ENCODE results near the gene RAI2.

RAI2 gene

DNA sequence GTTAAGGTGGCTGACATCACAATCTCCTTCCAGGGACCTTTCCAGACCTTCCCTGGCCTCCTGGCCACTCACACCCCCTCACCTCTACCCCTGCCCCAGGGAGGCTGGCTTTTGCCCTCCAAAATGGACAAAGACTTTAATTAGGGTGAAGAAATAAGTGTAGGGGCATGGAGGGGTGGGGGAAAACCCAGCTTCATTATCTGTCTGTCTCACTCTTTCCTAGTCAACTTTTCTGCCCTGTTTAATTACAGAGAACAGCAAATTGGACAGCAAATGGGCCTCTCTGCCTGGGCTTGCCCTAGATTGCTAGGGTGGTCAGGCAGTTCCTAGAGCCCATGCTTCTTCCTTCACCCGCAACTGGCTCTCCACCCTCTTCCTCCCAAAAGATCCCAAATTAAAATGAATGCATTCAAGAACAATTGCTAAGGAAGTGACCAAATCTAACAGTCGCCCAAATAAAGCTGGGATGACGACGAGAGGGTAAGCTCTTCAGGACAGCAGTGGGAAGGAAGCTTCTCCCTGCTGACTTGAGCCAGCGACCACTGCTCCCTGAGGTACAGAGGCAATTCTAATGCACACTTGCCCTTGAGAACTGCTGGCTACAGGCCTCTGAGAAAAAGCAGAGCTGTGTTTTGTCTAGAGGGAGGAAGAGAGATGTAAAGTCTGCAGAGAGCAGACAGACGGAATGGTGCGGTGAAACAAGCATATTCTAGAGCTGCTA lies 12.4 kb downstream of the RAI2 start:
- H3K4me3 ChIP-seq (replicated peaks in 1 of 2; ENCODE audit: low read depth in 2 of 2, low read length in 2 of 2): no peak overlapping the region
- TF ChIP-seq CTCF (IDR thresholded peaks at IDR 0.05; ENCODE audit: low read depth, low read length): no peak
- no peak for DNase-seq (ENCODE audit: low read depth in 2 of 2)

GRCh38 chrX:17846045-17846444 lies 15.1 kb downstream of the RAI2 start:
- H3K4me3 ChIP-seq (replicated peaks in 1 of 2; ENCODE audit: low read depth in 2 of 2, low read length in 2 of 2): no peak overlapping the region
- TF ChIP-seq CTCF (IDR thresholded peaks at IDR 0.05; ENCODE audit: low read depth, low read length): no peak
- no peak for DNase-seq (ENCODE audit: low read depth in 2 of 2)

- no peak overlapping the region for H3K4me3 ChIP-seq (replicated peaks in 1 of 2; ENCODE audit: low read depth in 2 of 2, low read length in 2 of 2)
- DNase-seq (ENCODE audit: low read depth in 2 of 2): no peak
- no peak for TF ChIP-seq CTCF (IDR thresholded peaks at IDR 0.05; ENCODE audit: low read depth, low read length)
These were observed 16.9 kb downstream of the RAI2 start for GRCh38 chrX:17844236-17844635.

- H3K4me3 ChIP-seq (replicated peaks in 1 of 2; ENCODE audit: low read depth in 2 of 2, low read length in 2 of 2): no peak overlapping the region
- peak in 1 of 2 donors; percentile 33 for DNase-seq (ENCODE audit: low read depth in 2 of 2)
- TF ChIP-seq CTCF (IDR thresholded peaks at IDR 0.05; ENCODE audit: low read depth, low read length): no peak
These were observed 18.2 kb downstream of the RAI2 start for GRCh38 chrX:17842769-17843525.

DNA sequence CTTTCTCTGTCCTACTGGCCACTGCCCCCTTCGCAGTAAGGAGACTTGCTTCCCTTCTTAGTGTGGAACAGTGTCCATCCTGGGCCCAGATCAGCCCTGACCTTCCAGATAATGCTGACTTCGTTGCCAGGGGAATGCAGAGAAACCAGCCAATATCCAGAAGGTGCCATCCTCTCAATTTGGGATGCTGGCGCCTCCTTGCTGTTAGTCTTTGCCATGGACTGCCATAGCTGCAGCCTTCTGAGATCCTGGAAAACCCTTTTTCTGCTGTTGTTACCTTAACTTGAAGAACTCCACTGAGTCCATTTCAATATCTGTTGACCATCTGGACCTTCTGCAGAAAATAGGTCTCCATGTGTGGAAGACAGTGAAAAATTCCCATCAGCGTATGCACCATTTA lies 21.8 kb downstream of the RAI2 start:
- DNase-seq (ENCODE audit: low read depth in 2 of 2): no peak
- no peak overlapping the region for H3K4me3 ChIP-seq (replicated peaks in 1 of 2; ENCODE audit: low read depth in 2 of 2, low read length in 2 of 2)
- peak; percentile 30 for TF ChIP-seq CTCF (IDR thresholded peaks at IDR 0.05; ENCODE audit: low read depth, low read length)

DNA sequence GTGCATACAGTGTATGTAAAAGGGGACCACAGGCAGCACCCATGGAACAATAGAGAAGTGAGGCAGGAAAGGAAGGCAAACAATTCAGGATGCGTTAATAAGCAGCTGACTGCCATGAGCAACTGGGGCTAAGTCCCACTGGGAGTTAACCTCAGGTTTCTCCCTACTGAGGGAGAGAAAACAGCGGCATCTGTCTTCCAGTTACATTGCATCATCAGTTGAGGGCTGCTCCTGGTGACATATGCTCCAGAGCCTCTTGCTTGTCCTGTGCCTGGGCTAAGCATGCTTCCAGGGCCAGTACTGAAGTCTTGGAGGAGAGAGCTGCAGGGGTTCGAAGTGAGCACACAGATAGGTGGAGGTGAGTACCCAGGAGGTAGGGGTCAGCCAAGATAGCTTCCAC lies 24.3 kb downstream of the RAI2 start:
- peak in 1 of 2 donors; percentile 45 for DNase-seq (ENCODE audit: low read depth in 2 of 2)
- TF ChIP-seq CTCF (IDR thresholded peaks at IDR 0.05; ENCODE audit: low read depth, low read length): no peak
- no peak overlapping the region for H3K4me3 ChIP-seq (replicated peaks in 1 of 2; ENCODE audit: low read depth in 2 of 2, low read length in 2 of 2)

Measured in cardiac fibroblast (primary cell).